Keratinocyte (primary cell): ENCODE data around the gene STRN.

Experiments
- CTCF ChIP-seq, 3 experiments: IDR thresholded peaks in 1 of 3; conservative IDR thresholded peaks in 1 of 3; optimal IDR thresholded peaks in 1 of 3; 2 replicates in 2 of 3; 3 replicates in 1 of 3; pipeline versions ENCODE3 to v1.5.1; 2011; ENCODE audit warnings: low read length in 3 of 3, mild to moderate bottlenecking in 3 of 3, moderate library complexity in 2 of 3, control low read depth in 1 of 3, inconsistent platforms in 1 of 3; ENCODE audit not compliant: insufficient read depth in 2 of 3; ENCODE audit errors: extremely low read depth in 1 of 3
- EZH2 ChIP-seq: IDR thresholded peaks from one replicate; pipeline ENCODE4 v1.6.1; 2012; ENCODE audit warnings: inconsistent platforms, mild to moderate bottlenecking, low read length, moderate library complexity

- TF ChIP-seq CTCF (optimal IDR thresholded peaks at IDR 0.05 in 1 of 3, IDR thresholded peaks at IDR 0.05 in 1 of 3, conservative IDR thresholded peaks at IDR 0.05 in 1 of 3; ENCODE audit: extremely low read depth in 1 of 3, insufficient read depth in 2 of 3, low read length in 3 of 3) = no peak
- no peak for TF ChIP-seq EZH2
These were observed 15.3 kb downstream of the STRN start for GRCh38 chr2:36951027-36951518.
